ENCODE data around the gene STK11.

The STK11 gene

DNA sequence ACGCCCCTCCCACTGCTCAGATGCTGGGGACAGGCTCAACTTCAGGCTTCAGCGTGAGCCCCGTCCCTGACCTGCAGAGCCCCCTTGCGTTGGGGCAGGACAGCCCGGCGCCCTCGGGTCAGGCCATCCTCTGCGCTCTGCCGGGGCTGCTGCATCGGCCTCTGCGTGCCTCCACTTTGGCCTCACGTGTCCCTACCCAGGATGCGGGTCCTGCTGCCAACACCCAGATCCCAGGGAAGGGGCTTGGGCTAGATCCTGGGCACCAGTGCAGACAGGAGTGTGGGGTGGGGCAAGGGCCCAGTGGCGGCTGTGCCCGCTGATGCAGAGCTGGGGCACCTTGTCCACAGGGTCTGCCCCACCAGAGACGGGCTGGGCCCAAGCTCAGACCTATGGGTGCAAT lies 19.3 kb downstream of the STK11 start:
- DNase-seq: no peak
- peaks cover 0 to 30% (median 19%) of the 10 kb centered on the region in 4 donors for H3K4me1 ChIP-seq
- H3K27me3 ChIP-seq: no peaks in the 10 kb centered on the region
- TF ChIP-seq, protein P1, sequence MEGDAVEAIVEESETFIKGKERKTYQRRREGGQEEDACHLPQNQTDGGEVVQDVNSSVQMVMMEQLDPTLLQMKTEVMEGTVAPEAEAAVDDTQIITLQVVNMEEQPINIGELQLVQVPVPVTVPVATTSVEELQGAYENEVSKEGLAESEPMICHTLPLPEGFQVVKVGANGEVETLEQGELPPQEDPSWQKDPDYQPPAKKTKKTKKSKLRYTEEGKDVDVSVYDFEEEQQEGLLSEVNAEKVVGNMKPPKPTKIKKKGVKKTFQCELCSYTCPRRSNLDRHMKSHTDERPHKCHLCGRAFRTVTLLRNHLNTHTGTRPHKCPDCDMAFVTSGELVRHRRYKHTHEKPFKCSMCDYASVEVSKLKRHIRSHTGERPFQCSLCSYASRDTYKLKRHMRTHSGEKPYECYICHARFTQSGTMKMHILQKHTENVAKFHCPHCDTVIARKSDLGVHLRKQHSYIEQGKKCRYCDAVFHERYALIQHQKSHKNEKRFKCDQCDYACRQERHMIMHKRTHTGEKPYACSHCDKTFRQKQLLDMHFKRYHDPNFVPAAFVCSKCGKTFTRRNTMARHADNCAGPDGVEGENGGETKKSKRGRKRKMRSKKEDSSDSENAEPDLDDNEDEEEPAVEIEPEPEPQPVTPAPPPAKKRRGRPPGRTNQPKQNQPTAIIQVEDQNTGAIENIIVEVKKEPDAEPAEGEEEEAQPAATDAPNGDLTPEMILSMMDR (IDR thresholded peaks at IDR 0.05): no peak
- intact Hi-C loops (cut with DNase I; ENCODE audit: low total_unique reads): no loop called here
- peaks cover 50 to 90% (median 75%) of the 10 kb centered on the region in 3 donors for H3K36me3 ChIP-seq
- no peak overlapping the region for H3K27ac ChIP-seq
- H3K9me3 ChIP-seq: no peaks in the 10 kb centered on the region
- H3K4me3 ChIP-seq: no peak overlapping the region

DNA sequence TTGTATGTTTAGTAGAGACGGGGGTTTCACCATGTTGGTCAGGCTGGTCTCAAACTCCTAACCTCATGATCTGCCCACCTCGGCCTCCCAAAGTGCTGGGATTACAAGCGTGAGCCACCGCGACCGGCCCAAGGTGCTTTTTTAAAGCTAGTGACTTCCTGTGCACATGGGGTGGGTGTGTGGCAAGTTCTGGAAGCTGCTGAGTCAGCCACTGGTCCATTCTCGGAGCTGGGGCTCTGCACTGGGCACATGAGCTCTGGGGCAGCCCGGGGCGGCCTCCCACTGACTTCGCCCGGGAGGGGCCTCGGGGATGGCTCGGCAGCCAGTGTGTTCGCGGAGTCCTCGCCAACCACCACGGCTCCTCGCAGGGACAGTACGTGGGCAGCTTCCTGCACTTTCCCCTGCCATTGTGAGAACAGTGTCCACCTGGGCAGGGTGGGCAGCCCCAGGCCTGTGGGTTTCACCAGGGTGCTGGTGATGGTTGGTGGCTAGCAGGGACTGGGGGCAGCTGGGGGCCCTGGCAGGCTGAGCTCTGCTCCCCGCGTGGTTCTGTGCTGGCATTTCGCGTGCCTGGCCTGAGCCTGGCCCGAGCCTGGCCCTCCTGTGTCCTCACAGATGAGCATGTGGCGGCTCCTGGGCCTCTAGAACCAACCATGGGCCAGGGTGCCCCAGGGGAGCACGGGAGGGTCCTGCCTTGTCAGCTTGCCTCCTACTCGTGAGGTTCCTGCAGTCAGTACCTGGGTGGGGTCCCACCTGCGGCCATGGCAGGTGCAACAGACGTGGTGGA lies 20.1 kb downstream of the STK11 start:
- no peak overlapping the region for H3K4me3 ChIP-seq
- H3K36me3 ChIP-seq: peaks cover 48 to 82% (median 67%) of the 10 kb centered on the region in 3 donors
- DNase-seq: no peak
- peaks cover 0 to 27% (median 14%) of the 10 kb centered on the region in 4 donors for H3K4me1 ChIP-seq
- no peak overlapping the region for H3K27ac ChIP-seq
- TF ChIP-seq, protein P1 (IDR thresholded peaks at IDR 0.05): no peak
- intact Hi-C loops (cut with DNase I; ENCODE audit: low total_unique reads): no loop called here
- no peaks in the 10 kb centered on the region for H3K27me3 ChIP-seq
- no peaks in the 10 kb centered on the region for H3K9me3 ChIP-seq

DNA sequence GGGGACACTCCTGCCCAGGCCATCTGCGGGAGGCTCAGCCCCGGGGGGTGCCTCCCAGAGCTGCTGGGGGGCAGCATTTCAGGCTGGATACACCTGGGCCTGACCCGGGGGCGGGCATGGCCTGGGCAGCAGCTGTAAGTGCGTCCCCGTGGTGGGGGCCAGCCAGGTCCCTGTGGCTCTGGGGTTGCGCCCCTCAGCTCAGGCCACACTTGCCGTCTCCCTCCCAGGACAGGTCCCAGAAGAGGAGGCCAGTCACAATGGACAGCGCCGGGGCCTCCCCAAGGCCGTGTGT lies 20.6 kb downstream of the STK11 start:
- Histone ChIP-seq H3K27ac (no peak overlapping the region), H3K9me3 (no peaks in the 10 kb centered on the region), H3K4me1 (peaks cover 0 to 24% (median 13%) of the 10 kb centered on the region in 4 donors), H3K36me3 (peaks cover 43 to 76% (median 62%) of the 10 kb centered on the region in 3 donors), H3K4me3 (no peak overlapping the region), H3K27me3 (no peaks in the 10 kb centered on the region)
- DNase-seq: no peak
- intact Hi-C loops (cut with DNase I; ENCODE audit: low total_unique reads): no loop called here
- TF ChIP-seq, protein P1 (IDR thresholded peaks at IDR 0.05): no peak

- intact Hi-C loops (cut with DNase I; ENCODE audit: low total_unique reads): no loop called here
- no peak overlapping the region for H3K27ac ChIP-seq
- peaks cover 43 to 71% (median 57%) of the 10 kb centered on the region in 3 donors for H3K36me3 ChIP-seq
- no peaks in the 10 kb centered on the region for H3K27me3 ChIP-seq
- no peak for DNase-seq
- H3K9me3 ChIP-seq: no peaks in the 10 kb centered on the region
- TF ChIP-seq, protein P1 (IDR thresholded peaks at IDR 0.05): no peak
- no peak overlapping the region for H3K4me3 ChIP-seq
- H3K4me1 ChIP-seq: peaks cover 0 to 19% (median 8%) of the 10 kb centered on the region in 4 donors
These were observed 21.1 kb downstream of the STK11 start for GRCh38 chr19:1226522-1227303.

DNA sequence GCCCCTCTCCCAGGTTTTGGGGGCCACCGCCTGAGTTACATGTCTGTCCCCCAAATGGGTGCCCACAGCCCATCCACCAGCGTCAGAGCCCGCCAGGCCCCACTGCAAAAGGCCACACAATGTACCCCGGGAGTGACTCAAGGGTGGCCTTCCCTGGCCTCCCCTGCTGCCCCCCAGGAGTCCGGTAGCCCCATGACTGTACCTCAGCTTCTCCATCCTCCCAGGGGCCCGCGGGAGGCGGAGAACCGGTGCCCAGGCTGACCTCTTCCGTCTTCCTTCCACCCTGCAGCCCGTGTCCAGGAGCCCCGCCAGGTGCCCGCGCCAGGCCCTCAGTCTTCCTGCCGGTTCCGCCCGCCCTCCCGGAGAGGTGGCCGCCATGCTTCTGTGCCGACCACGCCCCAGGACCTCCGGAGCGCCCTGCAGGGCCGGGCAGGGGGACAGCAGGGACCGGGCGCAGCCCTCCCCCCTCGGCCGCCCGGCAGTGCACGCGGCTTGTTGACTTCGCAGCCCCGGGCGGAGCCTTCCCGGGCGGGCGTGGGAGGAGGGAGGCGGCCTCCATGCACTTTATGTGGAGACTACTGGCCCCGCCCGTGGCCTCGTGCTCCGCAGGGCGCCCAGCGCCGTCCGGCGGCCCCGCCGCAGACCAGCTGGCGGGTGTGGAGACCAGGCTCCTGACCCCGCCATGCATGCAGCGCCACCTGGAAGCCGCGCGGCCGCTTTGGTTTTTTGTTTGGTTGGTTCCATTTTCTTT lies 21.9 kb downstream of the STK11 start:
- TF ChIP-seq, protein P1 (IDR thresholded peaks at IDR 0.05): no peak
- Histone ChIP-seq H3K4me1 (peaks cover 0 to 14% (median 4%) of the 10 kb centered on the region in 4 donors), H3K36me3 (peaks cover 37 to 63% (median 55%) of the 10 kb centered on the region in 3 donors), H3K27ac (no peak overlapping the region), H3K27me3 (no peaks in the 10 kb centered on the region), H3K4me3 (no peak overlapping the region), H3K9me3 (no peaks in the 10 kb centered on the region)
- intact Hi-C loops (cut with DNase I; ENCODE audit: low total_unique reads): no loop called here
- no peak for DNase-seq
